Fibroblast of peridontal ligament (primary cell): ENCODE results near the gene ELAPOR1.

ENCODE experiments used
- DNase-seq: peaks from one replicate; pipeline ENCODE4 v3.0.0-alpha.2; 2010; ENCODE audit errors: extremely low read depth

ELAPOR1 gene

GRCh38 chr1:109094871-109095270 lies 19.0 kb upstream of the ELAPOR1 start:
- no peak for DNase-seq

GRCh38 chr1:109095631-109096030 lies 18.3 kb upstream of the ELAPOR1 start:
- DNase-seq, result no peak

GRCh38 chr1:109096120-109096519 lies 17.8 kb upstream of the ELAPOR1 start:
- no peak for DNase-seq

GRCh38 chr1:109099938-109100773 lies 13.8 kb upstream of the ELAPOR1 start:
- peak; percentile 96 for DNase-seq

GRCh38 chr1:109104364-109105151 lies 9.4 kb upstream of the ELAPOR1 start:
- DNase-seq, result no peak

- no peak for DNase-seq
Observed at GRCh38 chr1:109105881-109106280, 8.0 kb upstream of the ELAPOR1 start.

- no peak for DNase-seq
Observed at GRCh38 chr1:109107785-109108184, 6.1 kb upstream of the ELAPOR1 start.

- no peak for DNase-seq
Observed at GRCh38 chr1:109109906-109110305, 4.0 kb upstream of the ELAPOR1 start.

GRCh38 chr1:109111386-109112055 lies 2.4 kb upstream of the ELAPOR1 start:
- DNase-seq, result no peak

- peak; percentile 64 for DNase-seq
Observed at GRCh38 chr1:109112056-109112651, 1.8 kb upstream of the ELAPOR1 start.

GRCh38 chr1:109112652-109113285 lies 1.1 kb upstream of the ELAPOR1 start:
- peak; percentile 85 for DNase-seq

GRCh38 chr1:109114342-109114674 lies 393 bp downstream of the ELAPOR1 start:
- DNase-seq, result no peak

GRCh38 chr1:109115685-109116084 lies 1.8 kb downstream of the ELAPOR1 start:
- DNase-seq, result no peak

GRCh38 chr1:109116286-109116685 lies 2.4 kb downstream of the ELAPOR1 start:
- no peak for DNase-seq

GRCh38 chr1:109118089-109118488 lies 4.2 kb downstream of the ELAPOR1 start:
- no peak for DNase-seq

- DNase-seq, result no peak
Observed at GRCh38 chr1:109120356-109120755, 6.4 kb downstream of the ELAPOR1 start.

GRCh38 chr1:109131059-109131458 lies 17.1 kb downstream of the ELAPOR1 start:
- no peak for DNase-seq

GRCh38 chr1:109131800-109132199 lies 17.9 kb downstream of the ELAPOR1 start:
- DNase-seq, result no peak

GRCh38 chr1:109133002-109133706 lies 19.2 kb downstream of the ELAPOR1 start:
- no peak for DNase-seq

- DNase-seq, result no peak
Observed at GRCh38 chr1:109133815-109134214, 19.9 kb downstream of the ELAPOR1 start.

- DNase-seq, result no peak
Observed at GRCh38 chr1:109134423-109134822, 20.5 kb downstream of the ELAPOR1 start.
